CD14-positive monocyte (primary cell): ENCODE data around the gene DYNLL1. TPM values are rescaled to one million over a fixed set of nuclear protein-coding genes. Genes with fewer than 3 reads are reported as not detected.
A peak's percentile ranks its signal among the peaks of the same experiment; 100 is the strongest.

Experiments used
- DNase-seq, 3 donors: peaks; one replicate each; pipeline ENCODE4 v3.0.0-alpha.2; 2011 to 2022
- H2AFZ ChIP-seq: 2 replicates; pipeline ENCODE4 v1.6.0; 2012; ENCODE audit warnings: mild to moderate bottlenecking, low read depth, low read length, inconsistent platforms; ENCODE audit not compliant: insufficient read depth, poor library complexity, severe bottlenecking
- H3K27ac ChIP-seq, 2 donors: 1 replicate in 1 of 2; 2 replicates in 1 of 2; pipeline ENCODE4 v1.5.1; 2012 to 2013; ENCODE audit warnings: low read length in 2 of 2, control low read depth in 1 of 2, inconsistent platforms in 1 of 2, low read depth in 1 of 2, mild to moderate bottlenecking in 1 of 2
- H3K27me3 ChIP-seq, 2 donors: one replicate each; pipeline versions ENCODE4 v1.6.0 to v1.6.1; 2011 to 2013; ENCODE audit warnings: low read length in 2 of 2; ENCODE audit not compliant: control insufficient read depth in 2 of 2, insufficient read depth in 2 of 2
- H3K36me3 ChIP-seq, 2 donors: replicated peaks in 1 of 2; 1 replicate in 1 of 2; 2 replicates in 1 of 2; pipeline versions ENCODE4 v1.5.1 to v1.6.1; 2012 to 2013; ENCODE audit warnings: low read length in 2 of 2, control low read depth in 1 of 2, inconsistent platforms in 1 of 2, mild to moderate bottlenecking in 1 of 2; ENCODE audit not compliant: insufficient read depth in 2 of 2, control insufficient read depth in 1 of 2
- H3K4me1 ChIP-seq, 2 donors: 1 replicate in 1 of 2; 2 replicates in 1 of 2; pipeline versions ENCODE4 v1.5.1 to v1.6.1; 2012 to 2013; ENCODE audit warnings: low read length in 2 of 2, control low read depth in 1 of 2, inconsistent platforms in 1 of 2, mild to moderate bottlenecking in 1 of 2, moderate library complexity in 1 of 2; ENCODE audit not compliant: insufficient read depth in 2 of 2, control insufficient read depth in 1 of 2
- H3K4me2 ChIP-seq: replicated peaks from 2 replicates; pipeline ENCODE3; 2012; ENCODE audit warnings: low read length, moderate library complexity, mild to moderate bottlenecking; ENCODE audit not compliant: poor library complexity, severe bottlenecking; ENCODE audit errors: extremely low read depth
- H3K4me3 ChIP-seq, 3 experiments: fragments of 200-600 bp in 1 of 3; sonication (generic) in 1 of 3; replicated peaks in 1 of 3; 1 replicate in 2 of 3; 2 replicates in 1 of 3; pipeline ENCODE4 v1.5.1; 2011 to 2013; ENCODE audit warnings: low read length in 3 of 3, mild to moderate bottlenecking in 3 of 3, control low read depth in 2 of 3, low read depth in 2 of 3, inconsistent platforms in 1 of 3, moderate library complexity in 1 of 3
- H3K79me2 ChIP-seq: 2 replicates; pipeline ENCODE4 v1.6.0; 2012; ENCODE audit warnings: mild to moderate bottlenecking, control low read depth, inconsistent platforms, low read length, moderate library complexity; ENCODE audit not compliant: insufficient read depth
- H3K9ac ChIP-seq: 2 replicates; pipeline ENCODE4 v1.6.0; 2017; ENCODE audit warnings: low read length, mild to moderate bottlenecking; ENCODE audit not compliant: insufficient read depth, poor library complexity, severe bottlenecking
- H3K9me3 ChIP-seq, 2 donors: replicated peaks in 1 of 2; 1 replicate in 1 of 2; 2 replicates in 1 of 2; pipeline versions ENCODE4 v1.5.1 to v1.6.1; 2012 to 2013; ENCODE audit warnings: low read length in 2 of 2, control low read depth in 1 of 2; ENCODE audit not compliant: control insufficient read depth in 1 of 2, insufficient read depth in 1 of 2
- H4K20me1 ChIP-seq: 2 replicates; pipeline ENCODE4 v1.6.0; 2012; ENCODE audit warnings: mild to moderate bottlenecking, low read length, control low read depth, moderate library complexity; ENCODE audit not compliant: insufficient read depth
- H3K27ac Mint-ChIP-seq, 7 donors: one replicate each; pipeline ENCODE4 v1.8.0; 2020; ENCODE audit warnings: mild to moderate bottlenecking in 7 of 7, mixed read lengths in 7 of 7, moderate library complexity in 6 of 7, inconsistent platforms in 2 of 7
- H3K27me3 Mint-ChIP-seq, 3 donors: one replicate each; pipeline ENCODE4 v1.8.0; 2021 to 2022; ENCODE audit warnings: low read depth in 3 of 3, mild to moderate bottlenecking in 3 of 3, mixed read lengths in 3 of 3, moderate library complexity in 3 of 3, inconsistent platforms in 1 of 3
- H3K36me3 Mint-ChIP-seq, 2 donors: one replicate each; pipeline ENCODE4 v1.8.0; 2020; ENCODE audit warnings: mixed read lengths in 2 of 2, inconsistent platforms in 1 of 2, mild to moderate bottlenecking in 1 of 2
- H3K4me1 Mint-ChIP-seq: one replicate; pipeline ENCODE4 v1.8.0; 2020; ENCODE audit warnings: mild to moderate bottlenecking, mixed read lengths
- H3K4me3 Mint-ChIP-seq, 2 donors: one replicate each; pipeline ENCODE4 v1.8.0; 2020; ENCODE audit warnings: mild to moderate bottlenecking in 2 of 2, mixed read lengths in 2 of 2, moderate library complexity in 1 of 2
- H3K9me3 Mint-ChIP-seq, 7 donors: one replicate each; pipeline ENCODE4 v1.8.0; 2020 to 2022; ENCODE audit warnings: mixed read lengths in 7 of 7, mild to moderate bottlenecking in 6 of 7, moderate library complexity in 6 of 7, inconsistent platforms in 2 of 7
- WGBS: methylation state at CpG from one replicate; pipeline ENCODE4 v1.1.5; 2013; ENCODE audit warnings: missing lambda C conversion rate; ENCODE audit not compliant: insufficient coverage; 5-methylcytosine and 5-hydroxymethylcytosine counted together
- intact Hi-C, 2 donors: fragments of 100-400 bp; cut with micrococcal nuclease; formaldehyde crosslinking; loops; one replicate each; pipeline versions ENCODE4 v1.15.0 to v1.15.1; 2023
- polyA plus RNA-seq, 3 donors: library from polyadenylated mRNA; depleted of rRNA in 1 of 3; unstranded in 2 of 3; stranded (reverse) in 1 of 3; fragments of 300-500 nt in 2 of 3; fragments of >200 nt in 1 of 3; fragmentation: Illumina TruSeq in 2 of 3; gene quantifications; 1 replicate in 2 of 3; 2 replicates in 1 of 3; pipeline ENCODE4 v1.2.3, GENCODE V29; 2012 to 2021
- TF ChIP-seq, protein P1 (sequence below): fragments of 200-600 bp; IDR thresholded peaks from one replicate; pipeline ENCODE4 v1.8.0; 2022; ENCODE audit warnings: antibody characterized with exemption, mild to moderate bottlenecking

Gene DYNLL1
- polyA plus RNA-seq, 3 donors = 184 to 504 (median 486) TPM

- H3K9ac ChIP-seq = no peak overlapping the region
- H4K20me1 ChIP-seq = peaks cover 80% of the 10 kb centered on the region
- no peak overlapping the region for H3K4me2 ChIP-seq
- H3K27ac ChIP-seq = peak overlapping the region in 1 of 2 donors; percentile 32
- H3K79me2 ChIP-seq = peaks cover 41% of the 10 kb centered on the region
- no peaks in the 10 kb centered on the region for H3K4me1 ChIP-seq
- no peak overlapping the region for H2AFZ ChIP-seq
- Mint-ChIP-seq H3K27me3 (no peaks in the 10 kb centered on the region), H3K4me3 (no peak overlapping the region), H3K36me3 (peaks cover 80 to 98% of the 10 kb centered on the region in 2 donors), H3K9me3 (peaks cover 0 to 1% (median 0%) of the 10 kb centered on the region in 7 donors), H3K4me1 (no peaks in the 10 kb centered on the region), H3K27ac (peak overlapping the region in 2 of 7 donors; percentile 12 to 35)
- no peaks in the 10 kb centered on the region for H3K9me3 ChIP-seq
- intact Hi-C loops = no loop called here
- WGBS = 92% methylated on average over 2 of the region's 3 CpGs
- H3K27me3 ChIP-seq = no peaks in the 10 kb centered on the region
- DNase-seq = no peak
- TF ChIP-seq, protein P1, sequence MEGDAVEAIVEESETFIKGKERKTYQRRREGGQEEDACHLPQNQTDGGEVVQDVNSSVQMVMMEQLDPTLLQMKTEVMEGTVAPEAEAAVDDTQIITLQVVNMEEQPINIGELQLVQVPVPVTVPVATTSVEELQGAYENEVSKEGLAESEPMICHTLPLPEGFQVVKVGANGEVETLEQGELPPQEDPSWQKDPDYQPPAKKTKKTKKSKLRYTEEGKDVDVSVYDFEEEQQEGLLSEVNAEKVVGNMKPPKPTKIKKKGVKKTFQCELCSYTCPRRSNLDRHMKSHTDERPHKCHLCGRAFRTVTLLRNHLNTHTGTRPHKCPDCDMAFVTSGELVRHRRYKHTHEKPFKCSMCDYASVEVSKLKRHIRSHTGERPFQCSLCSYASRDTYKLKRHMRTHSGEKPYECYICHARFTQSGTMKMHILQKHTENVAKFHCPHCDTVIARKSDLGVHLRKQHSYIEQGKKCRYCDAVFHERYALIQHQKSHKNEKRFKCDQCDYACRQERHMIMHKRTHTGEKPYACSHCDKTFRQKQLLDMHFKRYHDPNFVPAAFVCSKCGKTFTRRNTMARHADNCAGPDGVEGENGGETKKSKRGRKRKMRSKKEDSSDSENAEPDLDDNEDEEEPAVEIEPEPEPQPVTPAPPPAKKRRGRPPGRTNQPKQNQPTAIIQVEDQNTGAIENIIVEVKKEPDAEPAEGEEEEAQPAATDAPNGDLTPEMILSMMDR = no peak
- H3K36me3 ChIP-seq = peaks cover 82 to 100% of the 10 kb centered on the region in 2 donors
- H3K4me3 ChIP-seq = no peak overlapping the region
Observed at GRCh38 chr12:120460157-120460556, 35.8 kb upstream of the DYNLL1 start.

DNA sequence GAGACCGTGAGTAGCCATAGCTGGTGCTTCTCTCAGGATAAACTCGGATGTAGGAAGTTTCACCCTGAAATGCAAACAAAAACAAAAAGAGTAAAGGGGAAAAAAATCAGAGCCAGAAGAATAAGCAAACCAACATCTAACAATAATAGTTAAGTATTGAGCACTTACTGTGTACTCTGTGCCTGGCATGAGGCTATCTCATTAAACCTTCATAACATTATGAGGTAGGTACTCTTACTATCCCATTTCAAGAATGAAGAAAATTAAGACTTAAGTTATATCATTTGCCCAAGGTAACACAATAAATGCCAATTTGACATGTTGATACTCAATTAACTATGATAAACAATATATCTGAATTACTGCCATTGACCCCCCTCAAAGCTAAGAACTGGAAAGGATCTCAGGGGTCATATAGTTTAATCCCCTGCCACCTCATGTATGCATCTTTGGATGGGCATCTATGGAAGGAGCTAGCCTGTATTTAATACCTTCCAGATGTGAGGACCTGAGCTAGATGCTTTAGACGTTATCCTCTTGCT, 33.7 kb upstream of the DYNLL1 start:
- peak overlapping the region in 1 of 7 donors; percentile 35 for H3K27ac Mint-ChIP-seq
- intact Hi-C loops = no loop called here
- Histone ChIP-seq H3K36me3 (peaks cover 81 to 100% of the 10 kb centered on the region in 2 donors), H3K4me2 (no peak overlapping the region), H3K79me2 (peaks cover 61% of the 10 kb centered on the region), H4K20me1 (peaks cover 86% of the 10 kb centered on the region), H3K9ac (no peak overlapping the region), H3K4me1 (peaks cover 0 to 4% of the 10 kb centered on the region in 2 donors), H2AFZ (no peak overlapping the region), H3K4me3 (no peak overlapping the region), H3K27ac (no peak overlapping the region), H3K27me3 (no peaks in the 10 kb centered on the region), H3K9me3 (no peaks in the 10 kb centered on the region)
- TF ChIP-seq, protein P1 = no peak
- no peaks in the 10 kb centered on the region for H3K27me3 Mint-ChIP-seq
- peaks cover 71 to 98% of the 10 kb centered on the region in 2 donors for H3K36me3 Mint-ChIP-seq
- H3K4me3 Mint-ChIP-seq = no peak overlapping the region
- 90% methylated on average over 1 of the region's 3 CpGs for WGBS
- H3K9me3 Mint-ChIP-seq = peaks cover 0 to 2% (median 0%) of the 10 kb centered on the region in 7 donors
- no peak for DNase-seq
- H3K4me1 Mint-ChIP-seq = peaks cover 12% of the 10 kb centered on the region
